Measurements from ENCODE around the gene KRTAP5-6.
"Not testable (repeated sequence)": the region's sequence is repeated elsewhere in the genome, so short reads cannot be mapped to it uniquely, and the experiment has no call there.

KRTAP5-6 gene

DNA sequence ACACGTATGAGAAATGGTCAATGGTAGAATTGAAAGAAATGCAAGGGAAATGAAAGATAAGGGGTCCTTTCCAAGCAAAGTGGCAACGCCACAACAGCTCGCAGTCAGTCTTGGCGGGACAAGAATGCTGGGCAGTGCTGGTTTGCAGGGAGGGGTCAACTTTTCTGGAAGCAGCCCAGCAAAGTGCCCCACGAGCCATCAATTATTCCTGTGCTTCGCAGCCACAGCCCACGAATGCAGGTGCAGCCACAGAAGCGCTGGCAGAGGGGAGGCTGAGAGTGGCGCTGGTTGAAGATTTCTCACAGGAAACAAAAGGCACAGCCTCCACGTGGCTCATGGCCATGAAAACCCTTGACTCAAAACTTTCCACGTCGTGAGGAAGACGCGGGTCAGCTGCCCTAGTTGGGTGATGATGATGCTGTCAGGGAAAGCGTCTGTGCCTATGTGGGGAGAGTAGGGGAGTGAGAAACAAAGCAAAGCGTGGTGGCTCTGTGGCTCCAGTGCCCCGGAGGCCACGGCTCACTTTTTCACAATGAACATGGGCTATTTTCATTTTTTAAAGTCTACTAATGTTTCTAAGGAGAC is 34.2 kb upstream of the KRTAP5-6 start:
- not testable (repeated sequence) for DNase-seq

DNA sequence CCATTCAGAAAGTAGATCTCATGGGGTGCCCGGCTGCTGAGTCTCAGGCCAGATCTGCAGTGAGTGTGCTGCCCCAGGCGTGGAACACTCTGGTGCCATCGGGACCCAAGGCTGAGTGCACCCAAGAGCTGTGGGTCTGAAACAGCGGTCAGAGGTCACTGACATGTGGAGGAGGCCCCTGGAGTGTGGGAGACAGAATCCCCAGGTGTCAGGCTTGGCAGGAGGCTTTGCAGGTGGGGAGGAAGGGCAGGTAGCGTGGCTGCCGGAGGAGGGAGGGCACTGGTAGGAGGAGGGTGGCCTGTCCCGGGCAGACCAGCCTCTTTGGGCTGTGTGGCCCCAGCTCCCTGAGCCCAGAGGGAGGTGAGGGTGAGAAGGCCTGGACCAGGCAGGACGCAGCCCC is 31.7 kb upstream of the KRTAP5-6 start:
- no peak for DNase-seq

DNA sequence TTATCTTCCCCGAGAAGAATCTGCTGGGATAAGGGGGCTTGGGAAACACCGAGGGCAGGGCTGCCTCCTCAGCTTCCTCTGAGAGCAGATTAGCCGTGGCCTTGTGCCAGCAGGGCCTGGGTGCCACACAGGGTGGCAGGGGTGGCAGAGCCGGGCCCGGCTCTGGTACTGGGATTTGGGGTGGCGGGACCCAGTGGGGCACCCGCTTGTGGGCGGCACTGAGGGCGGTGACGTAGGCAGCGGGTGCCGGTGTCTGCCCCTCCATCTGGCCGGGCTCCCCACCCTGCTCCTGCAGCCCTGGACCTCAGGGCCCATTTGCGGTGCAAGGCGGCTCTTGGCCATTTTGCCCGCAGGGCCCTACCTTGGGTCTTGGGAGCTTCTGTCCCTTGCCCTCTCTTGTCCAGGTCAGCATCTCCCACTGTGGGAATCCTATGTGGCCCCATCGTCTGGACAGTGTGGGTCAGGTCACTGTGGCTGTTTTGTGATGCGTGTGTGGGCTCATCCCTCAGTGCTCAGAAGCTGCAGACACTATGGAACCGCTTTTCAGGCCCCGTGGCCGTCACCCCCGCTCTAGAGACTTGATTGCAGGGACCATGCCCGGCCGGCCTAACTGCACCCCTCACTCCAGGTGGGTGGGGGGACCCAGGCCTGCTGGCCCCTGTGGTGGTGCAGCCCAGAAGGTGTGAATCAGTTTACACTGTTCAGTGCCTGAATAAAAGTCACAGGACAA is 29.7 kb upstream of the KRTAP5-6 start:
- DNase-seq: no peak

DNA sequence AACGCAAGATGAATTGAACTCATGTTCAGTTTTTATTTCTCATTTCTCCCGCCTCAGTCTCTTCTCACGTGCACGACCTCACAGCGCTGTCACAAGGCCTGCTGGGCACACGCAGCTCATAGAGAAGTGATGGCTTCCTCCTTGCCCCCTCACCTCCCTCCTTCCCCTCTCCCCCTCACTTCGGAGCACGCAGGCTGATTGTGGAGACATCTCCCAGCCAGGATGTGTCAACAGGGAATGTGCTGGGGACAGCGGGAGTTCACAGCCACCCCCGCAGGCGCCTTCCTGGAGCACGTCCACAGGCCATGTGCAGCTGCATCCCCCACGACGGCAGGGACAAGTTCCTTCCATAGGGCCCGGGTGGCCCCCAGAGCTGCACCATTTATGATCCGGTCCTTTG is 29.1 kb upstream of the KRTAP5-6 start:
- peak; percentile 49 for DNase-seq

DNA sequence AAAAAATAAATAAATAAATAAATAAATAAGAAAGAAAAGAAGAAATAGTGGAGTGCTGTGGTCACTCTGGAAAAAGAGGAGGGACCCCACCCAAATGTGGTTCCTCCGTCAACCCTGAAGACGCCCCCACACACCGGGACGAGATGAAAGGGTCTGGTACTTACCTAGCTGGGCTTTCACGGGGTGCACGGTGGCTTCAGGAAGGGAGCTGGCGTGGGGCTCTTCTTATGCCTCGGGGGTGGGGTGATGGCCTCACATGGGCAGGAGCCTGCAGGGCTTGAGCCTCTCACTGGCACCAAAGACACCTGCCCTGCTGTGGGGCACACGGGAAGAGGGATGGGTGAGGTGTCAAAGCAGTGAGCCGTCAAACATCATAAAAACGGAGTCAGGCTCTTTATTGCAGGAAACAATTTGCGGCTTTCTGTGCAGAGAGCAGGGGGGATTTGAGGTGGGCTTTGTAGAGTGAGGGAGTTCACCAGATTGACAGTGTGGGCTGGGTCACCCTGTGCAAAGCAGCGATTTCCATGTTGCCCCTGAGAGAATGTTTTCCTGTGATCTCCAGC is 28.0 kb upstream of the KRTAP5-6 start:
- DNase-seq: no peak

DNA sequence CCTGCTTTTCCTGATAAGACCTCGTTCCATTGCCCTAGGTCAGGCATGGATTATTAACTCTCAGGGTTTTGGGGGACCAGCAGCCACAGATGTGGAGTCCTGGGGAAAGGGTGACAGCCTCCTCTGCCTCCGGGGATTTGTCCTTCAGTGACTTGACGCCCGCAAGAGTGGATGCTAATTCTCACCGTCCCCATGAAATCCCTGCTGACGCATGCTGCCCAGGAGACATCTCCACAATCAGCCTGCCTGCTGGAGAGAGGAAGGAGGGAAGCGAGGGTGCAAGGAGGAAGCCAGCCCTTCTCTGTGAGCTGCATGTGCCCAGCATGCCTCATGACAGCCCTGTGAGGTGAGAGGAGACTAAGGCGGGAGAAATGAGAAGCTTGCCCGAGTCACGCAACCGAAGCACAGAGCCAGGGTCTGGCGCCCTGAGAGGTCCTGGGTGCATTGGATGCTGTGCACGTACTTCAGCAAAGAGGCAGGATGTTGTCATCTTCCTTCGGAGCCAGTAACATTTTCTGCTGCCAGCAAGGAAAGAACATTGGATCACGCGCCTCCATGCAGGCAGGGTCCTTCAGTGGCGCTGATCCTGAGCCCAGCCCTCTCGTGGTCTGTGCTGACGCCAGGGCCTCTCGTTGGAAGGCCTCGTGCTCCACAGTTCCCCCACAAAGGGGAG is 27.3 kb upstream of the KRTAP5-6 start:
- DNase-seq: peak; percentile 81

DNA sequence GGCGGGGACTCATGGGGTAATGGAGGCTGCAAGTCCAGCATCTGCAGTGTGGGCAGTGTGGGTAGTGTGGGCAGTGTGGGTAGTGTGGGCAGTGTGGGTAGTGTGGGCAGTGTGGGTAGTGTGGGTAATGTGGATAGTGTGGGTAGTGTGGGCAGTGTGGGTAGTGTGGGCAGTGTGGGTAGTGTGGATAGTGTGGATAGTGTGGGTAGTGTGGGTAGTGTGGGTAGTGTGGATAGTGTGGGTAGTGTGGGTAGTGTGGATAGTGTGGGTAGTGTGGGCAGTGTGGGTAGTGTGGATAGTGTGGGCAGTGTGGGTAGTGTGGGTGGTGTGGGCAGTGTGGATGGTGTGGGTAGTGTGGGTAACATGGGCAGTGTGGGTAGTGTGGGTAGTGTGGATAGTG is 26.5 kb upstream of the KRTAP5-6 start:
- DNase-seq: not testable (repeated sequence)

DNA sequence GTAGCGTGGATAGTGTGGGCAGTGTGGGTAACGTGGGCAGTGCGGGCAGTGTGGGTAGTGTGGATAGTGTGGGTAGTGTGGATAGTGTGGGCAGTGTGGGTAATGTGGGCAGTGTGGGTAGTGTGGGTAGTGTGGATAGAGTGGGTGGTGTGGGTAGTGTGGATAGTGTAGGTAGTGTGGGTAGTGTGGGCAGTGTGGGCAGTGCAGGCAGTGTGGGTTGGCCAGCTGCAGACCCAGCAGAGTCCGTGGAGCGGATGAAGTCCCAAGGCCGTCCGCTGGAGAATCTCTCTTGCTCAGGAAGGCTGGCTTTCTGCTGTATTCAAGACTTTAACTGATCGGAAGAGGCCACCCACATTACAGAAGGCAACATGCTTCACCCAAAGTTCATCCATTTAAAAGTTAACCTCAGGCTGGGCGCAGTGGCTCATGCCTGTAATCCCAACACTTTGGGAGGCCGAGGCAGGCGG is 26.1 kb upstream of the KRTAP5-6 start:
- no peak for DNase-seq

DNA sequence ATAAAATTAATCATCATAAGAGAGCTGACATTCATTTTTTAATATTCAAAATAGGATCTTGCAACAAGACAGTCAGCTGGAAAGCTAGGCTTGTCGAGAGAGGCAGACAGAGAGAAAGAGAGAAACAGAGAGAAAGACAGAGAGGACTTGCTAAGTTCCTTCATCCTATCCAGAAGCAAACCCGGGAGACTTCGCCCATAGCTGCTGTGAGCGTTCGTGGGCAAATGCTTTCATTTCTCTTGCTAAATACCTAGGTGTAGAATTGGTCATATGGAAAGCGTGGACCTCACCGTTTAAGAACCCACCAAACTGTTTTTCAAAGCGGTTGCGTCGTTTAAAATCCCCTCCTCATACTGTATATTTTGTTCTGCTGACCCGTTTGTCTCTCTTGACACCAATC is 25.3 kb upstream of the KRTAP5-6 start:
- no peak for DNase-seq

DNA sequence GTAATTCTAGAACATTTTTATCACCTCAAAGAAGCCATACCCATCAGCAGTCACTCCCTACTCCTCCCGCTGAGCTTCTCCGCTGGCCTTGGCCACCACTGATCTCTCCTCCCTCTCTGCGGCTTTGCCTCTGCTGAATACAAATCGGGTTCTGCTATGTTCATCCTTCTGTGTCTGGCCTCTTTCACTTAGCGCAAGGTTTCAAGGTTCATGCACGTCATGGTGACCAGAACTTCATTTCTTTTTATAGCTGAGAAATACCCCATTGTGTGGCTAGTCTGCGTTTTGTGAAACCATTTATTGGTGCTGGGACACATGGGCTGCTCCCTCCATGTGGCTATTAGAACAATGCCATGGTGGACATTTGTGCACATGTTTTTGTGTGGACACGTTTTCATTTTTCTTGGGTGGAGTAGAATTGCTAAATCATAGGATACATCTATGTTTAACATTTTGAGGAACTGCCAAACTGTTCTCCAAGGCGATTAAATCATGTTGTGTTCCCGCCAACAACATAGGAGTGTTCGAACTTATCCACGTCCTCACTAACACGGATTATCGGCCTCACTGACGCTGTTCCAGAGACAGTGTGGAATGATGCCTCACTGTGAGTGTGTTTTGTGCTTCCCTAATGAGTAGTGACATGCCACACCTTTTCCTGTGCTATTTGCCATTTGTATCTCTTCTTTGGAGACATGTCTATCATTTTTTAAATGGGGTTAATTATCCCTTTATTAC is 24.2 kb upstream of the KRTAP5-6 start:
- peak; percentile 46 for DNase-seq

DNA sequence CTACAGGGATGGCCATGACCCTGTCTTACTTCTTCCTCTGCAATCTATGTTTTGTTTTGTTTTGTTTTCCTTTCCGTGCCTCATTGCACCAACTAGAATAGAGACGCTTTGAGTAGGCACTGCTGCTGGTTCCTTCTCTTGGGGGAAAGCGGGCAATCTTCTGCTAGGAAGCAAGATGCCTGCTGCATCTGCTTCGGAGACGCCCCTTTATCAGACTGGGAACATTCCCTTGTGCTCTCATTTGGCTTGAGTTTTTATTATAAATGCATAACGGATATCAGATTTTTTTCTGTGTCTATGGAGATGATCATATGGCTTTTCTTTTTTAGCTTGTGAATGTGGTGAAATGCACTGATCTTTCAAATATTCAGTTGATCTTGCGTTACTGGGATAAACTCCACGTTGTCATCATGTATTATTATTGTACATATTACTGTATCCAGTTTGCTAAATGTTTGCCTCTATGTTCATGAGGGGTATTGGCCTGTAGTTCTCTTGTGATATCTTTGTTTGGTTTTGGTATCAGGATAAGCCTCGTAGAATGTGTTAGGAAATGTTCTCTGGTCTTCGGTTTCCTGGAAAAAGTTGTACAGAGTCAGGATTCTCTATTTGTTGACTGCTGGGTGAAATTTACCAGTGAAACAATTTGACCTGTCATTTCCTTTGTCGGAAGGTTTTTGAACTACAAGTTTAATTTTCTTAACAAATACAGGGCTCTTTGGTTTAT is 23.4 kb upstream of the KRTAP5-6 start:
- no peak for DNase-seq

DNA sequence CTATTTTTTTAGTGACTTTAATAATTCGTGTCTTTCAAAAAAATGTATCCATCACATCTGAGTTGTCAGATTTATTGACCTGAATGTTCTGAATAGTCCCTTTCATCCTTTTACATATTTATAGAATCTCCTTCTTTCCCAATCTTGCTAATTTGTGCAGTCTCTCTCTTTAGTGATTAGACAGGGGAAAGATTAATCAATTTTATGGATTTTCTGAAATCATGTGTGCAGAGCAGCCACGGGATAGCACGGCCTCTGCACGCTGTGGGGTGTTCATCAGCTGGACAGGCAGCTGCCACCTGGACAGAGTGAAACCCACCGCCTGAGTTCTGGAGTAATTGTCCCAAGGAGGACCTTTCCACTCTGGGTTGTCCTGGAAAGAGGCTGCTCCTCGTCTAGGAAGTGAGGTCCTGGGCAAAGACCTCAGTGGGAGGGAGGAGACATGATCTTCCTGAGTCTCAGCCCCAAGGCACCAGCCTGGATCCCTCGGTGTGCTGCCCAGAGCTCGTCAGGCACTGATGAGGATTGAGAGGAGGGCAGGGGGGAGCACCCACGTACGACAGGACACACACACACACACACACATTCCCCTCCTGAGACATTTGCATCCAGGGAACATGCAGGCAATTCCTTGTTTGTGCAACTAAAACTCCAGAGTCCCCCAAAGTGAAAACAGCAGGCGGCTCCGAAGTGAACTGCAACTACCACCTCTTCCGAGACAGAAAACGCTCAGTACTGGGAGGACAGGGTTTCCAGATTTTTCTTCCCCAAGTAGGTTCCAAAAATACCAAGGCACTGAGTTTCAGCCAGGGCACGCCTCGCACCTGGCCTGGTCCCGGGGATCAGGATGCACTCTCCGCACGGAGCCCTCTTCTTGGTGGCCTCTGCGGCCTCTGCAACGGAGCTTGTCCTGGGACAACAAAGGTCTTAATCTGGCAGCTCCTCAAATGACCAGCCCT is 22.5 kb upstream of the KRTAP5-6 start:
- peak; percentile 54 for DNase-seq

DNA sequence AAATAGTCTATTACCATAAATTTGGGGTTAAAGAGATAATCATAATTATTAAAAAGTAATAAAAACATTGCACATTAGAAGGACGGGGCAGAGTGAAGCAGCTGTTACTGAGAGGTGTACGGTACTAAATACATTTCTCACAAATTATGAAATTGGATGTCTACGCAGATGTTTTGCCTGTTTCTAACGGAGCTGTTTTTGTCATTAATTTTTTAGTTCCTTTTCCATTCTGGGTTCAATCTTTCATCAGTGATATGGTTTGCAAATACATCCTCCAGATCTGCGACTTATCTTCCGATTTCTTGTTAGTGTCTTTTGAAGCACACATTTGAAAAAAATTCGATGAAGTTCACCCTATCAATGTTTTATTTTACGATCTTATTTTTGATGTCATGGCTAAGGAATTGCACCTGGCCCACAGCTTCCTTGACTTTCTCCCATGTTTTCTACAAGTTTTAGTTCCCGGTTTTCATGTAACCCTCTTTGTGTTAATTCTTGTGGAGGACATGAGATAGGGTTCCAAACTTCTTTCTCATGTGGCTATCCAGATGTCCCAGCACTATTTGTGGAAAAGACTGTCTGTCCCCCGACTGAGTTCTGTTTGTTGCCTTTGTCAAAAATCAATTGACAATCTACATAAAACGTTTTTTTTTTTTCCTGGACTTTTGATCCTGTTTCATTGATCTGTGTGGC is 21.3 kb upstream of the KRTAP5-6 start:
- no peak for DNase-seq

DNA sequence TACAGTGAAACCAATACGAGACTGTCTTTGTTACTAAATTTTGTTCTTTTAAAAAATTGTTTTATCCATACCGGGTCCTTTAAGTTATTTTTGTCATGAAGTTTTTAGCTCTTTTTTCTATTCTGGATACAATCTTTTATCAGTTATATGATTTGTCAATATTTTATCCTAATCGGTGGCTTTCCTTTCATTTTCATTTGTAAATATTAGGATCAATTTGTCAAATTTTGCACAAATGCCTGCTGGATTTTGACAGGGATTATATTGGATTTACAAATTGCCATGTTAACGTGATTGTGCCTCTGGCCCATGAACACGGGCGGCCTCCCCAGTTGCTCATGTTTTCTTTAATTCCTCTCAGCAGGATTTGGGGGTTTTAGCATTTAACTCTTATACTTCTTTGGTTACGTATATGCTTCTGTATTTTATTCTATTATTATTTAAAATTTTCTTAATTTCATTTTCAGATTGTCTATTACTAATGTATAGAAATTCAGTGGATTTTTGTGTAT is 20.7 kb upstream of the KRTAP5-6 start:
- no peak for DNase-seq

DNA sequence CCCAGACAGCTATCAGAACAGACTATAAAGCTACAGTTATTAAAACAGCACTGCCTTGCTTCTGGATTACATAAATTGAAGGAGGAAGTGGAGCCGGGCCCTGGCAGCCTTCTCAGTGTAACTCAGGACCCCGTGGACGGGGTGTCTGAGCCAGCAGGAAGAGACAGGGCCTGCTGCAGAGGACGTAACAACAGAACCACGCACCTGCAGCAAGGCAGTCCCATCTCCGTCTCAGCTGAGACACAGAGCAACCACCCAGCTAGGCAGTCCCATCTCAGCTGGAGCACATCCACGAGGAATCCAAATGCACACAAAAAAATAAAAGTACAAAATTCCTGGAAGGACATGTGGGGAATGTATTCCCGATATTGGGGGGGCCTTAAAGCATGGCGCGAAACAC is 17.1 kb upstream of the KRTAP5-6 start:
- DNase-seq: no peak

DNA sequence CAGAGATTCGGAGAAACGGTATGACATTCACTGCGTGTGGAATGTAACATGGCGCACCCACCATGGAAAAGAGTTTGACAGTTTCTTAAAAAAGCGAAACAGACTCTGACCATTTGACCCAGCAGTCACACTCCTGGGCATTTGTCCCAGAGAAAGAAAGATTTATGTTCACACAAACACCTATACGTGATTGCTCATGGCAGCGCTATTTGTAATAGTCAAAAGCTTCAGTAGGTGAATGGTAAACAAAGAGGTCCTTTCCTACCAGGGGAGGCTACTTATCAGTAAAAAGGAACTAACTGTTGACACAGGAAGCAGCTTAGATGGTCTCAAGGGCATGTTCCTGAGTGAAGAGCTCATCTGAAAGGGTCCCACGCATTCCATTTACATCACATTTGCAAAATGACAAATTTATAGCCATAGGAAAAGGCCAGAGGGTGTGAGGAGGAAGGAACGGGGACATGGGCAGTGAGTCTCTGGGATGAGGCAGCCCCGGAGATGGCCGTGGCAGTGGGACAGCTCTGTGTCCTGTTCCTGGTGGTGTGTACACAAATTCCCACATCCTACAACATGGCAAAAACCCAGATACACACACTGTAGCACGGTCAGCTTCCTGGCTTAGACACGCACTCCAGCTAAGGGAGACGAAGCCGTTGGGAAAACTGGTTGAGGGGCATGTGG is 14.6 kb upstream of the KRTAP5-6 start:
- DNase-seq: no peak

DNA sequence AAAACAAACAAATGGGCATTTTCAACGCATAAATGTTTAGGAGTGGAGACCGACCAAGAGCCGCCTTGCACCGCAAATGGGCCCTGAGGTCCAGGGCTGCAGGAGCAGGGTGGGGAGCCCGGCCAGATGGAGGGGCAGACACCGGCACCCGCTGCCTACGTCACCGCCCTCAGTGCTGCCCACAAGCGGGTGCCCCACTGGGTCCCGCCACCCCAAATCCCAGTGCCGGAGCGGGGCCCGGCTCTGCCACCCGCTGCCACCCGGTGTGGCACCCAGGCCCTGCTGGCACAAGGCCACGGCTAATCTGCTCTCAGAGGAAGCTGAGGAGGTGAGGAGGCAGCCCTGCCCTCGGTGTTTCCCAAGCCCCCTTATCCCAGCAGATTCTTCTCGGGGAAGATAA is 13.8 kb upstream of the KRTAP5-6 start:
- DNase-seq: not testable (repeated sequence)

DNA sequence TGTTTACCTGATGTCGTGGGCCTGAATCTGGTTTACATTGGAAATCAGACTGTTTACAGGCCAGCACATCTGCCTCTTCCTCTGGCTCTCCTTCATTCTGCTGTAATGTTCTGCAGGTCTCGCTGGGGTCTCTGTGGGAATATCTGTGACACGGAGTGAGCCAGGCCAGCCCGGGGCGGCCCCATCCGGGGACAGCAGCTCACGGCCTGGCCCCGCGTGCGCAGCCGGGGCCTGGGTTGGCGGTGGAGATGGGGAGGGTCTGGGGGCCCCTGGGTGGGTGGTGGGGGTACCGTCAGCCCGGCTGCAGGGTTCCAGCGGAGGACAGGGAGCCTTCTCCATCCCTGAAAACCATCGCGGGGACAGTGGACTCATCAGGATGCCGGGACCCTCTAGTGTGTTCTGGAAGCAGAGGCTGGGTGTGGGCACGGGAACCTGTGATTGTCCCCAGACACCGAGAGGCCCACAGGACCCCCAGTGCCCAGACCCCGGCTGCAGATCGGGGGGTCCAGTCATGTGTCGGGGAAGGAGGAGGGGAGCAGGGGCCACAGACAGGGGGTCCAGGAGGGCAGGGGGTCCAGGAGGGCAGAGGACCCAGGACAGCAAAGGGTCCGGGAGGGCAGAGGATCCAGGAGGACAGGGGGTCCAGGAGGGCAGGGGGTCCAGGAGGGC is 13.0 kb upstream of the KRTAP5-6 start:
- DNase-seq: not testable (repeated sequence)

Measured in right forelimb (tissue), 1 donor.